CD4-positive, alpha-beta T cell treated with Interferon alpha-2 for 1 hour (primary cell): ENCODE data around the gene RANGAP1.
A peak's percentile ranks its signal among the peaks of the same experiment; 100 is the strongest.

ENCODE experiments used
- DNase-seq, 2 donors: peaks; one replicate each; pipeline ENCODE4 v3.0.0-alpha.2; 2020 to 2022

The RANGAP1 gene

GRCh38 chr22:41256254-41257253, 29.4 kb downstream of the RANGAP1 start:
- no peak for DNase-seq

DNA sequence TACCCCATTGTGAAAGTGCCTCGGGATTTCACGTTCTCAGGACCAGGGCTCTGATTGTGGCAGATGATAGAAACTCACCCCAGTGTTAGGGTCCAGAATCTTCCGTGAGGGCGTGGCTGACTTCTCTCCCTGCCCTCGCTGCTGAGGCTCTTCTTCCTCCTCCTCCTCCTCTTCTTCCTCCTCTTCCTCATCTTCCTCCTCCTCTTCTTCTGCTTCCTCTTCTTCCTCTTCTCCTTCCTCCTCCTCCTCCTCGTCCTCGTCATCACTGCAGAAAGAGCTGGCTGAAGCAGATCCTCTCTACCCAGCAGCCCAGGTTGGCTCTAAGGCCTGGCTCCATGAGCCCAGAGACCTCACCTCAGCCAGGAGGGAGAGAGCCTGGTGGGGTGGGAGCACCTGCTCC, 31.8 kb downstream of the RANGAP1 start:
- no peak for DNase-seq

DNA sequence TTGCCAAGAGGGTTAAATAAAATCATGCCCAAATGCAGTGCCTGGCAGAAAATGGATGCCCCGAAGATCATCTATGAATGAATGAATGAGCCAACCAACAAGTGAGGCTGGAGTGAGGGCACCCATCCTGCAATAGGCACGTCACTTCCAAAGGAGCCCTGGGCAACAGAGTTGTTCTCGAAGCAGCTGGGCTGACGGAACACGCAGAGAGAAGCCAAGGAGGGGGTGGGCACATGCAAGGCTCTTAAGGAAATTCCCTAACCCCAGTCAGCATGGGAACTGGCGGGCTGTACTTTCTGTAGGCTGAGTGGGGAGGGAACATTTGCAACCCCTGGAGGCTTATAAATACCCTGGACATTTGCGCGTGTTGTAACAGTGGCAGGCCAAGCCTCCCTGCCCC, 33.6 kb downstream of the RANGAP1 start:
- no peak for DNase-seq

- DNase-seq: no peak
Measured at GRCh38 chr22:41250127-41250526, 35.9 kb downstream of the RANGAP1 start.

GRCh38 chr22:41249442-41249841, 36.5 kb downstream of the RANGAP1 start:
- no peak for DNase-seq

DNA sequence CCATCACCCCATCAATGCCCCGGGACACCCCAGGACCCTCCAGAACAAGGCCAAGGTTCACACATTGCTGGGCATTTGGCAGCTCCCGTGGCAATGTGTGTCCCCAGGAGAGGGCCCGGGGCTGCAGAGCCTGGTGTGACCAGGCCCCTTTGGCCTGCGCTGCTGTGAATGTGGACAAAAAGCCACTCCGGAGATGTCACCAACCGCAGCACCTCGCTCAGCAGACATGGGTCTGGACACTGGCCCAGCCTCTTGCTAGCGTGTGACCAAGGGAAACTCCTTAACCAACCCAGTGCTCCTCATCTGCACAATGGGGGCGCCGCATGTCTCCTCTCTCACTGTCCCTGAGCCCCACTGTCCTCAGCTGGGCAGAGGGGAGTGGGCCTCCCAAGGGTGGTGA, 37.2 kb downstream of the RANGAP1 start:
- DNase-seq: no peak

DNA sequence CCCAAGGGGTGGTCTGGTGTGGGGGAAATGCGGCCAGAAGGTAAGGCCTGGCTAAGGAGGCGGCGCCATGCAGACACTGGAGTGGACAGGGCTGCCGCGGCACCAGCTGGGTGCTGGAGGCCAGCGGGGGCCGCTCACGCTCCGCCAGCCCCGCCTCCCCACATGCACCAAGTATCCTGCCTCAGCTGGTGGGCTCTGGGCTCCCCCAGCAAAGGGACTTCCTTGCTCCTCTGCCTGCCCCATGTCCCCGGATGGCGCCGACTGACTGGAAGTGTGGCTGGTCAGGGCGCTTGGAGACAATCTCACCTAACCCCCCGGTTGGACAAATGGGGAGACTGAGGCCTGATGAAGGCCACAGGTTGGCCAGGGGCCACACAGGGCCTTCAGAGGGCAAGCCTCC, 37.7 kb downstream of the RANGAP1 start:
- DNase-seq: no peak

- no peak for DNase-seq
Measured at GRCh38 chr22:41247703-41248102, 38.3 kb downstream of the RANGAP1 start.

DNA sequence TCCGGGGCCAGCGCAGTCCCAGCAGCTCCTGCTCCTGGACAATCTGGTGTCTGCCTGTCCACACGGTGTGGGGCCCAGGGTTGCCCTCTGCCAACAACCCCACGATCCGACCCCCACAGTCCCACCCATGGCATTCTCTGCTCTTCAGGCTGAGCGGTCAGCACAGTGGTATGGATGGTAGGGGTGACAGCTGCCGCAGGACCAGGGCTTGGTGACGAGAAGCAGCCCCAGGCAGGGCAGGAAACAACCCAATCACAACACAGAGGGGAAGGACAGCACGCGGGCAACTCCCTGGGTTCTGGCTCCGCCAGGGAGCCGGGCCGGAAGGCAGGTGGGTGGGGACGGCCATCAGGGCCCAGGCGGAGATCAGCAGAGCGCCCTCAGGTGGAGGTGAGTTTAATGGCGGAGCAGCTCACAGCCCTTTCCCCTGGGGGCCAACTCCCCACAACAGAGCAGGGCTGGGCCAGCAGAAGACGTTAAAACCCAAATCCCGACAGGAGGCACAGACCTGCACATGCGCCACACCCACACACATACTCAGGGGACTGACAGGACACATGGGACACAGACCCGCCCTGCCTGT, 40.0 kb downstream of the RANGAP1 start:
- no peak for DNase-seq

DNA sequence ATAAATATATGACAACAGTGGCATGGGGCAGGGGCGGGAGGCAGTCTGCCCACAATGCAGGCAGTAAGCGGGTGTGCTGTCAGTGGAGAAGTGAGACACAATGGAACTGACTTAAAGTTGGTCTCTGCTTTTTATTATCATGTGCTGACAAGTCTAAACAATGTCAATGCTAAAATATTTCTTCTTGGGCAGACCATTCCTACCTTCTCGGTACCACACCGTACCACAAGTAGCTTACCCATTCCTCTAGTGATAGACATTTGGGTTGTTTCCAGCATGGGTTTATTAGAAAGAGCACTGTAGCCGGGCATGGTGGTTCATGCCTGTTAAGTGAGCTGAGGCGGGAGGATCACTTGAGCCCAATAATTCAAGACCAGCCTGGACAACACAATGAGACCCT, 42.6 kb downstream of the RANGAP1 start:
- no peak for DNase-seq

GRCh38 chr22:41242396-41243117, 43.4 kb downstream of the RANGAP1 start:
- DNase-seq: no peak

- no peak for DNase-seq
Measured at GRCh38 chr22:41241133-41241676, 44.8 kb downstream of the RANGAP1 start.

DNA sequence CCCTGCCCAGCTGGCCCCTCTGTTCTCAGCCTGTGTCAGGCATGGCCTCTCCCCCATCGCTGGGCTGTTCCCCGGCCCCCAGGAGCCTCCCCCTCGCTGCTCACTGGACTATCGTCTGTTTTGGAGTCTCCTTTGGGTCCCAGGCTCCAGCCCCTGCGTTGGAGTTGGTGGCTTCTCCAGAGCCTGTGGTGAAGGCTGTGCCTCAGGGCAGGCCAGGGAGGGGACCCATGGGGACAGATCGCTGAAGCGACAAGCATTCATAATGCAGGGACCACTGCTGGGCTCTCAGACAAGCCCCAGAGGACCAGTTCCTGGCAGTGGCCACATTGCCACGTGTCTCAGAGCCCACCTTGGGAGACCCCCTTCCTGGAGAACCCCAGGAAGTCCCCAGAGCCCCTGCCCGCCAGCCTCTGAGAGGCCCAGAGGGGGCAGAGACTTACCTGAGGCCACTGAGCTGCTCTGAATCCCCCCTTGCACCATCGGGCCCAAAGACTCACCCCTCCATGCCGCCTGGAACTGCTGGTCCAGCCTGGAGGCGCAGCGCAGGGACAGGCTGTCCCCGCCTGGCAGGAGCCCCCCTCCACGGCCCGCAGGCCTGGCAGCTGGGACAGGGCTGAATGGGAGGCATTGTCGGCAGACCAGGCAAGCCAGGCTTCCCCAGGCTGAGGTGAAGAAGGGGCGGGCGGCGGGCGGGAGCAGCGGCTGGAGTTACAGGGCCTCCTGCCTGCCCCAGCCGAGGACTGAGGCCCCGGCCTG, 45.4 kb downstream of the RANGAP1 start, which contains the start of gene CHADL:
TSS of gene CHADL (minus strand) at position 555 of the 756 bp plus-strand sequence. CDS start at position 505, 50 bp downstream.
- no peak for DNase-seq

DNA sequence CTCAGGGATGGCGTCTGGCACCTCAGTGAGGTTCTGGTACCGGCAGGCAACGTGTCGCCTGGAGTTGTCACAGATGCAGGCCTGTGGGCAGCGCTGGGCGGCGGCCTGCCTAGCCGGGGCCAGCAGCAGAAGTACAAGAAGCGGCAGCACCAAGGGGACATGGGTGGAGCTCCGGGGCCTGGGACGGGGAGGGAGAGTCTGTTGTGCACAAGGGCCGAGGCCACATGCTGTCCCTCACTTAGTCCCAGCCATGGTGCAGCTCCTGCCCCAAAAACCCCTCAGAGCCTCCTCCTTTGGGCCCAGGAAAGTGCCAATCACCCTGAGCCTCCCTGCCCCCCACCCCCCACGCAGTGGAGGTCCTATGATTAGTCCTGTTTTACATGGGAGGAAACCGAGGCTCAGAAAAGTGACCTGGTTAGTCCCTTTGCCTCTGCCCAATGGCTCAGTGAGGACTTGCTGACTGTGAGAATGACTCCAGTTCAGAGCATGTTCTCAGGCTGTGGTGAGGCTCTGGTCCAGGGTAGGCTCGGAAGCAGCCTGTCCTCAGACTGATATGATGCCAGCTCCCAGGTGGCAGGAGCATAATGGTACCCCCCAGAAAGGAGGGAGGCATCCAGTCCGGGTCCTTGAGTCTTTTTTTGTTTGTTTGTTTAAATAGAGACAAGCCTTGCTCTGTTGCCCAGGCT, 46.4 kb downstream of the RANGAP1 start:
- no peak for DNase-seq

- DNase-seq: no peak
Measured at GRCh38 chr22:41238570-41239442, 47.2 kb downstream of the RANGAP1 start.

- peak; percentile 81 to 86 for DNase-seq
Measured at GRCh38 chr22:41237707-41238569, 48.0 kb downstream of the RANGAP1 start.

DNA sequence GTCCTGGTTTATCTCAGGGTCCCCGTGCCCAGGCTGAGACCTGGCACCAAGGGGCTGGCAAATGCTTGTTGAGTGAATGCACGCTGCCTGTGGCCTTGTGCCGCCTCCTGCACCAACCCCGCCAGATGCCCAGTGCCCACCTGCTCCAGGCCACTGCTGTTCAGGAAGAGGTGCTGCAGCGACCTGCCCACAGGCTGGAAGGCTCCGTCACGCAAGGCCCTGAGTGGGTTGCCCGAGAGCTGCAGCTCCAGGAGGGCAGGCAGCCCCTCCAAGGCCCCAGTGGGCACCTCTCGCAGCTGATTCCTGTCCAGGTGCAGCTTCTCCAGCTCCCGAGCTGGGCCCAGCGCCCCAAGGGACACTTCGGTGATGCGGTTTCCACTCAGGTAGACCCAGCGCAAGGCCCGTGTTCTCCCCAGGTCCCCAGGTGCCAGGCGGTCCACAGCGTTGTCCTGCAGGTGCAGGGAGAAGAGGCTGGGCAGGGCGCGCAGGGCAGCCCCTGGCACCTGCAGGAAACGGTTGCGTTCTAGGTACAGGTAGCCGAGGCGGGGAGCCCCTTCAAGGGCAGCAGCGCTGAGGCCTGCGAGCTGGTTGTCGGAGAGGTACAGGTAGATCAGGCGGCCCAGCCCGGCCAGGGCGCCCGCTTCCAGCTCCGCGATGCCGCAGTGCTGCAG, 48.8 kb downstream of the RANGAP1 start:
- DNase-seq: no peak

DNA sequence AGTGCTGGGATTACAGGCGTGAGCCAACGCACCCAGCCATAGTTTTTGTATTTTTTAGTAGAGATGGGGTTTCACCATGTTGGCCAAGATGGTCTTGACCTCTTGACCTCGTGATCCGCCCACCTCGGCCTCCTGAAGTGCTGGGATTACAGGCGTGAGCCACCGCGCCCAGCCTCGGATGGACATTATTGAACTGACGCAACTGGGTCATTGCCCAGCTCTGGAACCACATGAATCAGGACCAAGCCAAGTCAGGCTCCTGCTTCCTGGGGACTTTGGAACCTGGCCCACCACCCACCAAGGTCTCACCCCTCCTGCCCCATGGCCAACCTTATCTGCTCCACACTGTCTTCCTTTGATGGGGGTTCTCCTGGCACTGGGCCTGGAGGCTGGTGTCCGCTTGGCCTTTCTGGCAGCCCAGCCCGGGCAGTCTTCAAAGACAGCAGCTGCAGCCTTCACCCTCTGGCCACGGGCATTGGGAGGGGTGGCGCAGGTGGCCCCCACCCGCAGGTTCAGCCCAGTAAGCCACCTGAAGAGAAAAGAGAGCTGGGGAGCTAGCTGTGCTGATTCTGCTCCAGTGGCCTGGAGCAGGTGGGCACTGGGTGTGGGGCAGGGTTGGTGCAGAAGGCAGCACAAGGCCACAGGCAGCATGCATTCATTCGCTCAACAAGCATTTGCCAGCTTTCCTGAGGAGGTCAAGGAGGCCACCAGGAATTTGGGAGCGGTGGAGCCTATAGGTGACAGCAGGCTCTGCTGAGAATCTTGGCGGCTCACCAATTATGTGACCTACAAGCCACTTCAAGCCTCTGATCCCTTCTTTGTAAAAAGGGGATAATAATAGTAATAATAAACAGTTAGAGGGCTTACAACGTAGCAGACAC, 50.9 kb downstream of the RANGAP1 start:
- no peak for DNase-seq
